Central memory CD4-positive, alpha-beta T cell (primary cell): ENCODE measurements around the gene FAM219A.

Source experiments
- DNase-seq: peaks from one replicate; pipeline ENCODE4 v3.0.0; 2022
- total RNA-seq, 3 experiments: gene quantifications; one replicate each; lab custom pipeline; 2026; lab: John Stamatoyannopoulos, UW

FAM219A gene, protein sequence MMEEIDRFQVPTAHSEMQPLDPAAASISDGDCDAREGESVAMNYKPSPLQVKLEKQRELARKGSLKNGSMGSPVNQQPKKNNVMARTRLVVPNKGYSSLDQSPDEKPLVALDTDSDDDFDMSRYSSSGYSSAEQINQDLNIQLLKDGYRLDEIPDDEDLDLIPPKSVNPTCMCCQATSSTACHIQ
- 16.0 to 31.8 (median 17.8) reads per million in 3 experiments for total RNA-seq

DNA sequence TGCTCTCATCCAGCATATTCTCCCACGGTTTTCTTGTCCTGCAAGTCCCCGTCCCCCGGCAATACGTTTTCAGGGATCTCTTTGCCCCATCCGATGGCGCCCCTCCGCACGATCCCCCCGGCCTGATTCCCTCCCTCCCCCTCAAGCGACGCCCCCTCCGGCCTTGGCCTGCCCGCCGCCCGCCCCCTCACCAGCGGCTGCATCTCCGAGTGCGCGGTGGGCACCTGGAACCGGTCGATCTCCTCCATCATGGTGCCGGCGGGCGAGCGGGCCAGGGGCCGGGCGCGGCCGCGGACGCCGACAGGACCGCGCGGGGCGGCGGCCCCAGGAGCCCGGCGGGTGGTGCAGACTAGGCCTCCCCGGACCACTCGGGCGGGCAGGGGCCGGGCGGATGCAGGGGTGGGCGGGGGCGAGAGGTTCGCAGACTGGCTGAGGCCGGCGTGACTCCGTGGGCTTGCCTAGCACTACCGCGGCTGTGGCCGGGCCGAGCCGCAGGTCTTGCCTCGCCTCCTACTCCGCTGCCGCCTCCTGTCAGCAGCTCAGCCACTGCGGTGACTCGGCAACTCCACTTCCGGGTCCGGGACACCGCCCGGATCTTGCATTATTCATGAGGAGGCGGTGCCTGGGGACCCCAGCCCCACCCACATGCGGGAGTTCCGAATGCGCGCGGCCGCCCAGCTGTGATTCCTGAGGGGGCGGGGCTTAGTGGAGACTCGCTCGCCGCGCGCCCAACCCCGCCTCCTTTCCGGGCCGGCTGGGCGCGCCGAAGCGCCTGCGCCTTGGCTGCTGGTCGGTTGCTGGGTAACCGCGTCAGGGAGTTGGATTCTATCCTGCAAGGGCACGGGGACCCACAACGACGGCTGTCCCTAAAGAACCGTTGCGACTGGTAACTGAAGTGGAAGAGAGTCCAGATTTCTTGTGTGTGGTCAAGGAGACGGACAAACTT is at the start of gene FAM219A, which contains the start of gene DNAI1:
FAM219A (minus strand) TSS at position 558 of the 946 bp plus-strand sequence; CDS start at position 251, 307 bp downstream.
DNAI1 (plus strand) TSS at position 793 of the 946 bp plus-strand sequence. CDS start 201 bp downstream, outside the sequence.
- peak; percentile 99 for DNase-seq

DNA sequence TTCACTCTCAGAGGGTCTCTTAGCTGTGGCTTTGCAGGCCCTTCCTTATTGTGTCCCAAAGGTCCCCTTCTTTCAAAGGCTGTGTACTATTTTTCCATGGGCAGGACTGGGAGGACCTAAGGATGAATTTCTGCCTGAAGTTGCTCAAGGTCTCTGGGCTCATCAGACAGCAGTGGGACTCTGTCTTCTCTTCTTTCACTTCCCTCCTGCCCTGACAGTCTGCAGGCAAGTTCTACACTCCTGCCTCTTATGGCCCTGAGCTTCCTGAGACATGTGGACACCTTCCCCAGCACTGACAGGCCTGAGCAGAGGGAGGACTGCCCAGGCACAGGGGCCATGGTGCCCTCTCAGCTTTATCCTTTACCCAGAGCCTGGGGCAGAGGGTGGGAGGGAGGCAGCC is 49.6 kb upstream of the FAM219A start:
- DNase-seq, result no peak

DNA sequence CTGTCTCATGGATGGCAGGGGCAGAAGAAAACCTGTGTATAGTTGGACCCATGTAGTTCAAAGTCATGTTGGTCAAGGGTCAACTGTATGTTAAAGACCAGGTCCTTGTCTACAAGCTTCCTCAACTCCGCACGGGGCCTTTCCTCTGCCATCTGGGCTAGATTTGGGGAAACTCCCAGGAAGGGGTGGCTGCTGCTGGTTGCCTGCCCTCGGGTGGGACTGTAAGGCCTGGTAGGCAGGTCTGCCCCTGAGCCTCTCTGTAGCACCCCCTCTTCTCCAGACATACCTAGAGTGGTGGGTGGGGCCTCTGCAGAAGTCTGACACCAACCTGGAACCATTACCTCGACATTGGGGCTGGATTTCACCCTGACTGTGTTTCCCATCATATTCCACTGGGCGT is 49.2 kb upstream of the FAM219A start:
- no peak for DNase-seq

- no peak for DNase-seq
Observed at GRCh38 chr9:34506623-34507022, 48.3 kb upstream of the FAM219A start.

DNA sequence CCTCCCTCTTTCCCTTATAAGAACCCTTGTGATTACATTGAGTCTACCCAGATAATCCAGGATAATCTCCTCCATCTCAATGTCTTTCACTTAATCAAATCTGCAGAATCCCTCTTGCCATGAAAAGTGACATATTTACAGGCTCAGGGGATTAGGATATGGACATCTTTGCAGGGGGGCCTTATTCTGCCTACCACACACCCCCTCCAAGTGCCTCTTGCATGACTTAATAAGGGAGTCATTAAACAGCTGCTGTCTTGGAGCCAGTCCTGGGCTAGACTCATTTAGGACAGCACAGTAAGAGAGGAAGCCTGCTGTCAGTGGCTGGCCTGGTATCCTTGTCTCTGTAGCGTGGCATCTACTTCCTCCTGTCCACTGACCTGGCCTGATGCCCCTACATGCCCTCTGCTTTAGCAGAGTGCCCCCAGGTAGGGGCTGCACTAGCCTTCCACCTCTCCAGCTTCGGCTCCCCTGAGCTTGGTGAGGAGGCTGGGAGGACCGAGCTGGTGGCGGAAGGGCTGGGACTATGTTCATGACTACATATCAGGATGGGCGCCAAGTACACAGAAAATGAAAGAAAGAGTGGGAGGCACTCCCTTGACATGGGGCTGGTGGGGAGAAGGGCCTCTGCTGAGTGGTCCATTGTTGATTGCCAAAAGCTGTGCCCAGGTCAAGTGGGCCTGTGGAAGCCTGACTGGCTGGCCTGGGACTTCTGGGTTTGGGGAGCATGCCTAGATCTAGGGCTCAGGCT is 47.2 kb upstream of the FAM219A start:
- DNase-seq, result no peak

DNA sequence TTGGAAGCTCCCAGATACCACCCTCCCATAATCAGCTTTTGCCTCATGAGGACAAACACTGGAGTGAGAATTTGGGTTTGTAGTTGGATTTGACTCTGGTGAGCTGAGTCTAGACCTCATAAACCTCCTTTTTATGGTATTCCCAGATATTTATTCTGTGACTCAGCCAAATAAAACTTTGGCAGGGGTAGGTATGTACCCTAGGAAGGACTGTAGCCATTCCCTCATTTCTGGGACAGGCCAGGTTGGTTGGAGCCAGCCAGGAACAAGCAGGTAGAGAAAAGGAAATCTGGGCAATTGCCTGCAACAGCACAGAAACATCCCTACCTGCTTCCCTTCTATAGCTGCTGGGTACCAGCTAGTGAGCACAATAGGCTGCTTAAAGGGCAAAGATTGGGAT is 45.0 kb upstream of the FAM219A start:
- DNase-seq, result no peak

- no peak for DNase-seq
Observed at GRCh38 chr9:34502891-34503290, 44.5 kb upstream of the FAM219A start.

GRCh38 chr9:34502471-34502870 is 44.1 kb upstream of the FAM219A start:
- DNase-seq, result no peak

DNA sequence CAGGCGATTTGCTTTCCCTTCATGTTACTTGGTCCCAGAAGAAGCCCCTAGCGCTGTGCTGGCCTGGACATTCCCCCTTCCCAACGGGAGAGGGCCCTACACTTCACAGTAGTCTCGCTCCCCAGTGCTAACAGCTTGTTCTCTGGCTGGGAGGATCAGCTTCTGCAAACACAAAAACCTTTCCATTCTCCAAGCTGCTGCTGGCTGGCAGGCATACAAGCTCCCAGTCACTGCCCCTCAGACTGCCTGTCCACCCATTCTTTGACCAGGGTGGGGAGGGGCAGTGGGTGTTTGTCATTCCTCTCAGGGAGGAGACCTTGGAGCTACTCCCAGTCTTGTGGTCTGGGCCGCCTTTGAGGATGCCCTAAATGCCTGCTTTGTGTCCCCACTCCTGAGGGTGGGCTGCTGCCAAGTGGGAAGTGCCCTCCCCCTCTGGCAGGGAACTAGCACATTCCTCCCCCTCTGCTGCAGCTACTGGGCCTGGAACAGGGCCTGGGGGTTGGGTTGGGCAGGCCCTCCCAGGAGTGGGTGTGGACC is 43.6 kb upstream of the FAM219A start:
- no peak for DNase-seq

GRCh38 chr9:34501372-34501771 is 43.0 kb upstream of the FAM219A start:
- DNase-seq, result no peak

DNA sequence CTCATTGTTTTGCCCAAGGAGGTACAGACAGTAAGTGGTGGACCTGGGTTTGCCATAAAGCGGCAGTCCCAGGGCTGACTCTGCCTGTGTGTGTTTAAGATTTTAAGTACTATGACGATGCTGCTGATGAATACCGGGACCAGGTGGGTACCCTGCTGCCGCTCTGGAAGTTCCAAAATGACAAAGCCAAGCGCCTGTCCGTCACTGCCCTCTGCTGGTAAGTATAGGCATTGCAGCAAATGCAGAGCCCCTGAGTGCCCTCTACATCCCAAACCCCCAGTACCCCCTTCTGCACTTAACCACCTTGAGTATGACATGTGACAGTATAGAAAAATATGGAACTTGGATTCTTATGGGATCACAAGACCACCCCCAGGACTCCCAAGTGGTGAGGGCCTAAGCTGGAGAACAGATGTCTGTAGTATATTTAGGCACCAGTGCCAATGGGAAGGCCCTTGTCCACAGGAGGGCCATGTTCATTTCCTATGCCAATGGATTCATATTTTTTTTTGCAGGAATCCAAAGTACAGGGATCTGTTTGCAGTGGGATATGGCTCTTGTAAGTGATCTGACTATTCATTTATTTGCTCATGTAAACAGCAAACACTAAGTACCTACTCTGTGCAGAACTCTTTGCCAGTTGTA is 42.4 kb upstream of the FAM219A start:
- peak; percentile 55 for DNase-seq

DNA sequence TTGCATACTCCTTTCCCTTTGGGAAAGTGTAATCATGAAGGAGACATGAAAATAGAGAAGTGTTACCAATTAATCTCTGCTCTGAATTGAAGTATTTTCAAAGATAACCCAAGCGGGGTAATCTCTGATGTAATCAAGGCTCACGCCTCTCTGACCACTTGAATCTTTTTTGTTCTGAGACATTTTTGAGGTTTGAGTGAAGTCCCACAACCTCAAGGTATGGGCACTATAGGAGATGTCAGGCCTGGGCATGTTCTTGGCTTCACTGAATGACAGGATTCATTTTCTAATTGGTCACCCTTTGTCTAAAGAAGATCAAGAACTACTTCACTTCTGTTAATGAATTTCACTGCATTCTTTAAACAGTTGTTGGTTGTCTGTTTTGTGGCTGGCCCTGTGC is 40.7 kb upstream of the FAM219A start:
- no peak for DNase-seq

DNA sequence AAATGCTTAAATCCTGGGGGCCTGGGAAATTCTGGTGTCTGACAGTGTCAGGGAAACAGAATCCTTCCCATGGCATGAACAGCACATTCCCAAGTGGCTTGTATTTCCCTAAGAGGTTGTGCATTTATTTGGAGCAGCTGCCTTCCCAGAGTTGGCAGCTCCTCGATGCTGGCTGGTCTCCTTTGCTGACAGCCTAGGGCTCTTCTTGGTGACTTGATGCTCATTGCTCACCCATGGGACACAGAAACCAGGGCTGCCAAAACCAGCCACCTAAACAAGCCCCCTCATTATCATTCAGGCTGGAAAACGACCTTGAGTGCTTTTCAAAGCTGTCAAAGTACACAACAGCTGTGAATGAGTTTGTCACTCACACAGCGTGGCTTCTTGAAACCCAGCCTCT is 40.2 kb upstream of the FAM219A start:
- no peak for DNase-seq

DNA sequence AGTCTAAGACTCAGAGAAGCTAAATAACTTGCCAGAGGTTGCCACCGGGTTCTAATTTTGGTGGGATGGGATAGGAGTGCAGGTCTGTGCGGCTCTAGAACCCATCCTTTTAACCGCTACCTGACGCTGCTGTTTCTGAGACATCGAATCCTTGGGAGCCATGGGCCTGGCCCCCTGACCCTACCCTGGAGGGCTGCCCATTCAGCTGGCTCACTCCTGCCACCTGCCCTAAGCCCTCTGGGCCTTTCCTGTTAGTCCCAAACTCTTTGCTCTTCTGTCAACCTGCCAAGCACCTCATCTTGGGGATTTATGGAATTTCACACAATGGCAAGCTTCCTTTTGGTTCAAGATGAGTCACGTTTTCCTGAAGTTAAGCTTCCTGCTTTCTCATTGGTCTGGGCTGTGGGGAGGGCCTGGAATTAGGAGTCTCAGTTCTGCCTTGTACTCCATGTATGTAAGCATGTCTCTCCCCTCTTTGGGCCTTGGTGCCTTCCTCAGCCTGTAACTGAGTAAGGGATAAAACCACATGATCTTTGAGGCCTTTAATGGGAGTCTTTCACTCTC is 37.9 kb upstream of the FAM219A start:
- DNase-seq, result no peak

- DNase-seq, result no peak
Observed at GRCh38 chr9:34493972-34494535, 35.7 kb upstream of the FAM219A start.

DNA sequence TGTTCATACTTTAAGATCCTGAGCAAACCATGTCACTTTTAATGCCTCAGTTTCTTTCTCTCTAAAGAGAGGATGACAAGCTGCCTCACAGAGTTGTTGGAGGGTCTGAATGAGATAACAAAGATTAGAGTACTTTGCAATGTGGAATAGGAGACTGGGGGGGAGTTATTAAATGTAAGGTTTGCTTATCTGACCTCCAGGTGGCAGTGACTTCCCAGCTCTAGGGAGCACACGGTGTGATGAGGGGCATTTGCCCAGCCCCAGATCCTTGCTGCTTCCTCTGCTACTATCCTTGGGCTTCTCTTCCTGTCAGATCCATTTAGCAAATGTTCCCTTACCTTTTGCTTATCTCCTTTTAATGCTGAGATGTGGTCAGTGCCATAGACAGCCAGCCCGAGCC is 33.7 kb upstream of the FAM219A start:
- no peak for DNase-seq

- no peak for DNase-seq
Observed at GRCh38 chr9:34491596-34491995, 33.2 kb upstream of the FAM219A start.

- no peak for DNase-seq
Observed at GRCh38 chr9:34490760-34491159, 32.4 kb upstream of the FAM219A start.

DNA sequence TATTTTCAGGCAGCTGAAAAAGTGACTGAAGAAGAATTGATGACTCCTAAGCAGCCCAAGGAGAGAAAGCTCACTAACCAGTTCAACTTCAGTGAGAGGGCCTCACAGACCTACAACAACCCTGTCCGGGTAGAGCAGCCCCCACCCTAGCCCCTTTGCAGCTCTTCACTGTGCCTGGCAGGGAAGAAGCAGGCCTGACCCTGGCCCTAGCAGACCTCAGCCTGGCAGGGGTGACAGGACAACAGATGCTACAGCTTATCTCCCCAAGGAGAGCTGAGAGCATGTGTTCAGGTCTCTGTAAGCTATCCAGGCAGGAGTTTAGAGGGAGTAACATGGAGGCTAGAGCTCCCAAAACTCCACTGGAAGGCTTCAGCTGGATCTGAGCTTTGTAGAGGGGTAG is 32.0 kb upstream of the FAM219A start:
- DNase-seq, result no peak

GRCh38 chr9:34486572-34486971 is 28.2 kb upstream of the FAM219A start:
- DNase-seq, result no peak

GRCh38 chr9:34485822-34486221 is 27.5 kb upstream of the FAM219A start:
- DNase-seq, result no peak

GRCh38 chr9:34484678-34485077 is 26.3 kb upstream of the FAM219A start:
- no peak for DNase-seq
